ENCODE measurements around the gene WDR45B. TPM values are rescaled to one million over a fixed set of nuclear protein-coding genes. Genes with fewer than 3 reads are reported as not detected.

Gene WDR45B
- total and polyA plus RNA-seq, 7 experiments from 2014 or later: 30.5 to 91.6 (median 65.6) TPM

DNA sequence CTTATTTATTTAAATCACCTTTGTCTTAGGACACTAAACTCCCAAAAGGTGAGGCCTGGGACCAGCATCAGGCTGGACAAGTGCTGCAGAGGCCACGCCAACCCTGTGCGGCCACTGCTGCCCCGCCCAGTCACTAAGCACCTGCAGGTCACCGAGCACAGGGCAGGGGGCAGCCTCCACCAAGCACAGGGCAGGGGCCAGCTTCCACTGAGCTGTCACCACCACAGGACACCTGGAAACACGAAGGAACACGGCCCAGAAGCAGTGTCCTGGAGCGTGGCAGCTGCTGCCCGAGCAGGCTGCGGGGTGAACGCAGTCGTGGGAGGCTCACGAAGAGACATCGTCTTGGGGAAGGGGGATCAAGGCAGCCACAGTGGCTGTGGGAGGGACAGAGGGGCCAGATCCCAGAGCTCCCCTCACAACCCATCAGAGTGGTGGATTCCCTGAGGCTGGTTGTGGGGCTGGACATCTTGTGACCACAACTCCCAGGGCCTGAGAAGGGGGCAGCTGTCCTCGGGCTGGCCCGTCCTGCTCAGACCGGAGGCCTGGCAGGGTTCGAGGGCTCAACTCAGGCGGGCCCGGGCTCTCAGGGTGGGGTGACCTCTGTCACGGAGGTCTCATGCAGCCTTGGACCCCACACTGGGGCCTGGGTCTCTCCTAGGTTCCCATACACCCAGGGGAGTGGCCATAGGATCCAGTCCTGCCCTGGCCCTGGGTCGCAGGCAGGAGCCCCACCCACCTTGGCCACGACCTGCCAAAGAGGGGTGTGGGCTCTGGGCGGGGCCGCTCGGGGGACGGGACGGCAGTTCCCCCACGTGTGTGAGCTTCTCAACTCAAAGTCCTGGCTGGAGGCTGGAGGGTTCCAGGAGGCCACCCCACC, 31.6 kb upstream of the WDR45B start:
- ATAC-seq (no peak), DNase-seq (no peak)
- Mint-ChIP-seq H3K4me1 (no peaks in the 10 kb centered on the region), H3K9me3 (peaks cover 0 to 14% (median 8%) of the 10 kb centered on the region in 11 donors), H3K4me3 (no peak overlapping the region), H3K27ac (no peak overlapping the region), H3K27me3 (peaks cover 0 to 3% (median 0%) of the 10 kb centered on the region in 5 donors), H3K36me3 (peaks cover 2 to 15% (median 13%) of the 10 kb centered on the region in 5 donors)
- intact Hi-C loops (cut with micrococcal nuclease): no loop called here
- Histone ChIP-seq H3K4me1 (ENCODE audit: control insufficient read depth in 2 of 2, insufficient read depth in 2 of 2, low read length in 2 of 2) (no peaks in the 10 kb centered on the region), H3K4me3 (ENCODE audit: low read length) (no peak overlapping the region), H3K27me3 (ENCODE audit: control insufficient read depth in 2 of 2, insufficient read depth in 2 of 2, low read length in 2 of 2) (no peaks in the 10 kb centered on the region), H3K27ac (ENCODE audit: low read depth, low read length) (no peak overlapping the region), H3K9me3 (ENCODE audit: control insufficient read depth in 2 of 3, low read length in 3 of 3) (peaks cover 0 to 4% (median 0%) of the 10 kb centered on the region in 3 experiments), H3K36me3 (ENCODE audit: control insufficient read depth in 2 of 3, insufficient read depth in 3 of 3, low read length in 3 of 3) (no peaks in the 10 kb centered on the region)
- POLR2A ChIA-PET: no interaction called here
- CTCF ChIA-PET: no interaction called here

DNA sequence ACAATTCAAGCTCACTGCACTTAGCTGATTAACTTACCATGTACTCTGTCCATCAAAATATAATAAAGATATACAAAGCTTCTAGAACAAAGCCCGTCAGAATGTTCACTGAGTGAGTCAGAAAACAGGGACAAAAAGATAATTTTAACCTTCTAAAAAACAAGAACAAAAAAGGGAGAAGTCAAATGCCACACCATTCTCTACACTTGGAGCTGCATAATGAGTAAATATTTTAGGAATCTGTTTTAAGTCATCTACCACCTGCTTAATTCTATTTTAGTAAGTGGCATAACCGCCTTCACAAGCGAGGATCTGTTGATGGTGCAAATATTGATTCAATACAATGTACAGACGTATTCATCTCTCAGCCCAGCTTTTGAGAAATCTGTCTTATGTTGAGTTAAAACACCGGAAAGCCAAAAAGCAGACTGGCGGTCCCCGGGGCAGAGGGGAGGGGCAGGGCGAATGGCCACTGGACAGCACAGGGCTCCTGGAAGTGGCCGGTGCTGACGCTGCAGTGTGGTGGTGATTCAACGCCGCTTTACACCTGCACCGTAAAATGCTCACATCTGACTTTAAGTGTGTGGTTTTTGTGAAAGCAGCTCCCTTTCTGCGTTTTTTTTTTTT, 30.1 kb upstream of the WDR45B start:
- no peaks in the 10 kb centered on the region for H3K36me3 ChIP-seq (ENCODE audit: control insufficient read depth in 2 of 3, insufficient read depth in 3 of 3, low read length in 3 of 3)
- H3K27me3 ChIP-seq (ENCODE audit: control insufficient read depth in 2 of 2, insufficient read depth in 2 of 2, low read length in 2 of 2): no peaks in the 10 kb centered on the region
- no peak overlapping the region for H3K4me3 ChIP-seq (ENCODE audit: low read length)
- H3K36me3 Mint-ChIP-seq: peaks cover 2 to 15% (median 13%) of the 10 kb centered on the region in 5 donors
- peaks cover 0 to 14% (median 8%) of the 10 kb centered on the region in 11 donors for H3K9me3 Mint-ChIP-seq
- ATAC-seq (no peak), DNase-seq (no peak)
- H3K27me3 Mint-ChIP-seq: peaks cover 0 to 3% (median 0%) of the 10 kb centered on the region in 5 donors
- H3K27ac Mint-ChIP-seq: no peak overlapping the region
- H3K4me3 Mint-ChIP-seq: no peak overlapping the region
- POLR2A ChIA-PET: interaction anchor here (0.8 kb wide), 1 partner anchor 158 kb away, joined by 5 read pairs; no protein-coding TSS in a partner anchor
- peaks cover 0 to 4% (median 0%) of the 10 kb centered on the region in 3 experiments for H3K9me3 ChIP-seq (ENCODE audit: control insufficient read depth in 2 of 3, low read length in 3 of 3)
- CTCF ChIA-PET: no interaction called here
- H3K4me1 Mint-ChIP-seq: no peaks in the 10 kb centered on the region
- intact Hi-C loops (cut with micrococcal nuclease): no loop called here
- H3K27ac ChIP-seq (ENCODE audit: low read depth, low read length): no peak overlapping the region
- no peaks in the 10 kb centered on the region for H3K4me1 ChIP-seq (ENCODE audit: control insufficient read depth in 2 of 2, insufficient read depth in 2 of 2, low read length in 2 of 2)

DNA sequence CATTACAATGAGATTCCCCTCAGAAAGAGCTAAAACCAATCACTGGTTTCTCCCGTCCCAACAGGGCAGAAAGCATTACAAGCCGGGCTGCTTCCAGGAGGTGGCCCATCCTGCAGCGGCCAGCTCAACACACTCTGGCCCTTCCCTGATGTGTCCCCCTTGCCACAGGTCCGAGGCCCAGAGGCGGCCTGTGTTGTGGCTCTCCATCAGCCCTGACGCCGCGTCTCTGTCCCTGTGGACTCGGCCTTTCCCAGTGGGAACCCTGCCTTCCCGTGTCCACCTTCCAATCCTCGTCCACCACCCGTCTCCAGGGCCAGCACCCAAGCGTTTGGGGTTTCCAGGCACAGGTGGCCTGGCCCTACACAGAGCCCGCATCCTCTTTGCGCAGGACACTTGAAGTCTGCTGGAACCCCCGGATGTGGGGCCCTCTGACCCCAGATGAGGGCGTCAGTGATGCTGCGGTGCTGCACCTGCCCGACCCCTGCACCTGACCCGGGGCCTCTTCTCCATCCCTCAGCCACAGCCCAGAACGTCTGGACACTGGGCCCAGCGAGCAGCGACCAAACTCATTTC, 29.2 kb upstream of the WDR45B start:
- ChIA-PET CTCF (no interaction called here), POLR2A (no interaction called here)
- peaks cover 0 to 3% (median 0%) of the 10 kb centered on the region in 5 donors for H3K27me3 Mint-ChIP-seq

DNA sequence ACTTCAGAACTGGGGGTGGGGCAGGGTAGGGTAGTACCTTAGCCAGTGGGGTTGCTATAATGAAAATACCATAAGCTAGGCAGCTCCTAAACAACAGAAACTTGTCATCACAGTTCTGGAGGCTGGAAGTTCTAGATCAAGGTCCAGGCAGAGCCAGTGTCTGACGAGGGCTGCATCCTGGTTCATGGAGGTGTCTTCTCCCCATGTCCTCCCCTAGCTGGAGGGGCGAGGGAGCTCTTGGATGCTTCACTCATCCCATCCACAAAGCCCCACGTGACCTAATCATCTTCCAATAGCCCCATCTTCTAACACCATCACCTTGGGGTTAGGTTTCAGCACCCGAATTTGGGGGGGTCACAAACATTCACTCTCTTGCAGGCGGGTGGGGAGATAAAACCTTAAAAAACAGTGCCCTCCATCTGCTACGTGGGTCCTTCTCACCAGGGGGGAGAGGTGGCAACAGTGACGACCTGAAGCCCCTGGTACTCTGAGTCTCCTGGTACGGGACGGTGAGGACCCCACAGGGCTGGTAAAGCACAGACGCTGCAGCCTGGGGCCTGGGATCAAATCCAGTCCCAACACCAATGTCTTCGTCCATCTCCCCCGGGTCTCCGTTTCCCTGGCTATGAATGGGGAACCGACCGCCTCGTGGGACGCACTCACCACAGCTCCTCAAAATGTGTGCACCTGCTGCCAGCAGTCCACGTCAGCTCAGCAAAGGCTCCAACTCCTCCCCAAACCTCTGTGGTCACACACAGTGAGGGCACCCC, 27.4 kb upstream of the WDR45B start:
- POLR2A ChIA-PET: no interaction called here

More for the DNA sequence above, 29.2 kb upstream of the WDR45B start:
- Histone ChIP-seq H3K9me3 (ENCODE audit: control insufficient read depth in 2 of 3, low read length in 3 of 3) (peaks cover 0 to 4% (median 0%) of the 10 kb centered on the region in 3 experiments), H3K36me3 (ENCODE audit: control insufficient read depth in 2 of 3, insufficient read depth in 3 of 3, low read length in 3 of 3) (no peaks in the 10 kb centered on the region), H3K4me1 (ENCODE audit: control insufficient read depth in 2 of 2, insufficient read depth in 2 of 2, low read length in 2 of 2) (no peaks in the 10 kb centered on the region), H3K27ac (ENCODE audit: low read depth, low read length) (no peak overlapping the region), H3K4me3 (ENCODE audit: low read length) (no peak overlapping the region), H3K27me3 (ENCODE audit: control insufficient read depth in 2 of 2, insufficient read depth in 2 of 2, low read length in 2 of 2) (no peaks in the 10 kb centered on the region)
- no peaks in the 10 kb centered on the region for H3K4me1 Mint-ChIP-seq
- DNase-seq: no peak
- H3K4me3 Mint-ChIP-seq: no peak overlapping the region
- H3K9me3 Mint-ChIP-seq: peaks cover 0 to 10% (median 8%) of the 10 kb centered on the region in 11 donors
- ATAC-seq: no peak
- no peak overlapping the region for H3K27ac Mint-ChIP-seq
- H3K36me3 Mint-ChIP-seq: peaks cover 2 to 14% (median 13%) of the 10 kb centered on the region in 5 donors
- intact Hi-C loops (cut with micrococcal nuclease): no loop called here

DNA sequence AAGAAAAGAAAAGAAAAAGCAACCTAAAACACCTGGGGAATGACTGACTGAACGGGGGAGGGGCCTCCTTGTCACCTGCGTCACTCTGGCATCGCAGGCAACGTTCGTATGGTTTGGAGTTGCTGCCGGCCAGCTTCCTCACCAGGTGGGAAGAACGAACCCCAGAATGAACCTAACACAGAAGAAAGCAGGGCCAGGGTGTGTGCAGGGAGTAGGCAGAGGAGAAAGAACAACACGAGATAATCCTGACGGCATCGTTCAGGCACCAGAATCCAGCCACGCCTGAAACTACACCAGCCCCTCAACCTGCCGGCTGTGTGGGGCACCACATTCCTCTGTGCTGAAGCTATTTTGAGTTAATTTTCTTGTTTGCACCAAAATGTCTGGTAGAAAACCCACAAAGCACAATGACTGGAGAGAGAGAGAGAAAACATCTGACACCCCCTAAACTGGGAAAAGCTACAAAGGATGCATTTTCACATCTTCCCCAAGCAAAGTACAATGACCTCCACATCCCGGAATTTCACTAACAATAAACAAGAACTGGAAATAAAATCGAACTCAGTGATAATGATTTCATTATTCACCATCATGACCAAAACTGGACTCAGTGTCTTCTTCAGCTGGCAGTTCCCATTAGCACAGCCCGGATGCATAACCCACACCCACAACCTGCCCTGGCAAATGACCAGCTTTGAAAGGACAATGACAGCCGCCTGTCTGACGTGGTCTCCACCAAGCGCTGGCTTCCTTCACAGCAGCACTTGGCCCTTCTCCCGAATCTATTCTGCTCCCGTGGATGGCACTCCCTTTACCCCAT, 26.6 kb upstream of the WDR45B start:
- Mint-ChIP-seq H3K27ac (no peak overlapping the region), H3K4me1 (peaks cover 0 to 6% (median 6%) of the 10 kb centered on the region in 7 donors), H3K4me3 (no peak overlapping the region), H3K9me3 (no peaks in the 10 kb centered on the region), H3K36me3 (peaks cover 0 to 6% (median 4%) of the 10 kb centered on the region in 5 donors), H3K27me3 (no peaks in the 10 kb centered on the region)
- no peaks in the 10 kb centered on the region for H3K27me3 ChIP-seq (ENCODE audit: control insufficient read depth in 2 of 2, insufficient read depth in 2 of 2, low read length in 2 of 2)
- H3K36me3 ChIP-seq (ENCODE audit: control insufficient read depth in 2 of 3, insufficient read depth in 3 of 3, low read length in 3 of 3): no peaks in the 10 kb centered on the region
- ChIA-PET CTCF (interaction anchor here (0.6 to 0.7 kb wide), 2 partner anchors 15 to 36 kb away, joined by 4 read pairs; no protein-coding TSS in a partner anchor), POLR2A (no interaction called here)
- no peak overlapping the region for H3K4me3 ChIP-seq (ENCODE audit: low read length)
- DNase-seq (no peak), ATAC-seq (no peak)
- intact Hi-C loops (cut with micrococcal nuclease): no loop called here
- no peaks in the 10 kb centered on the region for H3K9me3 ChIP-seq (ENCODE audit: control insufficient read depth in 2 of 3, low read length in 3 of 3)
- H3K27ac ChIP-seq (ENCODE audit: low read depth, low read length): no peak overlapping the region
- H3K4me1 ChIP-seq (ENCODE audit: control insufficient read depth in 2 of 2, insufficient read depth in 2 of 2, low read length in 2 of 2): no peaks in the 10 kb centered on the region

More for the DNA sequence above, 27.4 kb upstream of the WDR45B start:
- peaks cover 0 to 6% (median 6%) of the 10 kb centered on the region in 7 donors for H3K4me1 Mint-ChIP-seq
- DNase-seq (no peak), ATAC-seq (no peak)
- H3K9me3 ChIP-seq (ENCODE audit: control insufficient read depth in 2 of 3, low read length in 3 of 3): no peaks in the 10 kb centered on the region
- no peak overlapping the region for H3K27ac ChIP-seq (ENCODE audit: low read depth, low read length)
- H3K36me3 ChIP-seq (ENCODE audit: control insufficient read depth in 2 of 3, insufficient read depth in 3 of 3, low read length in 3 of 3): no peaks in the 10 kb centered on the region
- no peaks in the 10 kb centered on the region for H3K27me3 Mint-ChIP-seq
- no peak overlapping the region for H3K4me3 ChIP-seq (ENCODE audit: low read length)
- CTCF ChIA-PET: interaction anchor here (0.6 kb wide), 1 partner anchor 36 kb away, joined by 4 read pairs; no protein-coding TSS in a partner anchor
- H3K27me3 ChIP-seq (ENCODE audit: control insufficient read depth in 2 of 2, insufficient read depth in 2 of 2, low read length in 2 of 2): no peaks in the 10 kb centered on the region
- H3K4me1 ChIP-seq (ENCODE audit: control insufficient read depth in 2 of 2, insufficient read depth in 2 of 2, low read length in 2 of 2): no peaks in the 10 kb centered on the region
- intact Hi-C loops (cut with micrococcal nuclease): no loop called here
- no peak overlapping the region for H3K27ac Mint-ChIP-seq
- H3K9me3 Mint-ChIP-seq: no peaks in the 10 kb centered on the region
- peaks cover 0 to 6% (median 4%) of the 10 kb centered on the region in 5 donors for H3K36me3 Mint-ChIP-seq
- H3K4me3 Mint-ChIP-seq: no peak overlapping the region
